Lower leg skin (tissue), 4 donors: ENCODE data around the gene PLD2. TPM values are rescaled to one million over a fixed set of nuclear protein-coding genes. Genes with fewer than 3 reads are reported as not detected.

Experiments used
- DNase-seq, 2 donors: peaks; one replicate each; pipeline ENCODE4 v3.0.0-alpha.2; 2019; ENCODE audit warnings: low spot score in 2 of 2
- H3K4me3 ChIP-seq: fragments of 200-600 bp; sonication (generic); 2 replicates; pipeline ENCODE4 v1.5.1; 2017; ENCODE audit warnings: mild to moderate bottlenecking, low read depth; ENCODE audit not compliant: poor library complexity, severe bottlenecking
- POLR2A ChIP-seq, 2 donors: fragments of 450-650 bp; IDR thresholded peaks; one replicate each; pipeline ENCODE4 v1.6.1; 2016 to 2017; ENCODE audit warnings: antibody characterized with exemption in 2 of 2, mild to moderate bottlenecking in 1 of 2, moderate library complexity in 1 of 2
- WGBS, 2 donors: methylation state at CpG; one replicate each; pipeline ENCODE4 v1.1.5; 2018; 5-methylcytosine and 5-hydroxymethylcytosine counted together
- intact Hi-C: fragments of 100-400 bp; cut with DNase I; formaldehyde crosslinking; loops from one replicate; pipeline ENCODE4 v1.15.0; 2023; ENCODE audit warnings: low total_unique reads
- total RNA-seq, 4 donors: library from RNA; depleted of rRNA; stranded (reverse); fragments of >200 nt; gene quantifications; one replicate each; pipeline ENCODE4 v1.1.0, GENCODE V29; 2016
- TF ChIP-seq, protein P1 (sequence below), 3 donors: fragments of 450-650 bp; IDR thresholded peaks; one replicate each; pipeline ENCODE4 v1.5.1; 2016; ENCODE audit warnings: antibody characterized with exemption in 3 of 3, mild to moderate bottlenecking in 3 of 3, moderate library complexity in 2 of 3

The PLD2 gene
- total RNA-seq, 4 donors from 2014 or later, result 40.1 to 78.8 (median 56.3) TPM

GRCh38 chr17:4851084-4851483 is 44.1 kb downstream of the PLD2 start:
- TF ChIP-seq POLR2A (IDR thresholded peaks at IDR 0.05), result no peak
- TF ChIP-seq, protein P1, sequence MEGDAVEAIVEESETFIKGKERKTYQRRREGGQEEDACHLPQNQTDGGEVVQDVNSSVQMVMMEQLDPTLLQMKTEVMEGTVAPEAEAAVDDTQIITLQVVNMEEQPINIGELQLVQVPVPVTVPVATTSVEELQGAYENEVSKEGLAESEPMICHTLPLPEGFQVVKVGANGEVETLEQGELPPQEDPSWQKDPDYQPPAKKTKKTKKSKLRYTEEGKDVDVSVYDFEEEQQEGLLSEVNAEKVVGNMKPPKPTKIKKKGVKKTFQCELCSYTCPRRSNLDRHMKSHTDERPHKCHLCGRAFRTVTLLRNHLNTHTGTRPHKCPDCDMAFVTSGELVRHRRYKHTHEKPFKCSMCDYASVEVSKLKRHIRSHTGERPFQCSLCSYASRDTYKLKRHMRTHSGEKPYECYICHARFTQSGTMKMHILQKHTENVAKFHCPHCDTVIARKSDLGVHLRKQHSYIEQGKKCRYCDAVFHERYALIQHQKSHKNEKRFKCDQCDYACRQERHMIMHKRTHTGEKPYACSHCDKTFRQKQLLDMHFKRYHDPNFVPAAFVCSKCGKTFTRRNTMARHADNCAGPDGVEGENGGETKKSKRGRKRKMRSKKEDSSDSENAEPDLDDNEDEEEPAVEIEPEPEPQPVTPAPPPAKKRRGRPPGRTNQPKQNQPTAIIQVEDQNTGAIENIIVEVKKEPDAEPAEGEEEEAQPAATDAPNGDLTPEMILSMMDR (IDR thresholded peaks at IDR 0.05), result no peak
- DNase-seq, result no peak
- intact Hi-C loops, result no loop called here
- H3K4me3 ChIP-seq, result no peak overlapping the region
- WGBS, 2 donors, result 64 to 67% methylated on average over 3 of the region's 3 CpGs

DNA sequence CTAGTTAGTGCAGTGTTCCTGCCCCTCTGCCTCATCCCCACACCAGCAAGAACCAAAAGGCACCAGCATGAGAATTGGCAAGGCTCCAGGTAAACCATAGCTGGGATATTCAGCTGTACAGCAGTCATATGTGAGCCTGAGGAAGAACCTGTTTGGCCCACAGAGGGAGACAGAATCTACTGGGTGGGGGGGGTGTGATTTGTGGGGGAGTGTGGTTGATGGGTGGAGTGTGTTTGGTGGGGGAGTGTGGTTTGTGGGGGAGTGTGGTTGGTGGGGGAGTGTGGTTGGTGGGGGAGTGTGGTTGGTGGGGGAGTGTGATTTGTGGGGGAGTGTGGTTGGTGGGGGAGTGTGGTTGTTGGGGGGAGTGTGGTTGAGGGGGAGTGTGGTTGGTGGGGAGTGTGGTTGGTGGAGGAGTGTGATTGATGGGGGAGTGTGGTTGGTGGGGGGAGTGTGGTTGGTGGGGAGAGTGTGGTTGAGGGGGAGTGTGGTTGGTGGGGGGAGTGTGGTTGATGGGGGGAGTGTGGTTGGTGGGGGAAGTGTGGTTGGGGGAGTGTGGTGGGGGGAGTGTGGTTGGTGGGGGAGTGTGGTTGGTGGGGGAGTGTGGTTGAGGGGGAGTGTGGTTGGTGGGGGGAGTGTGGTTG is 45.7 kb downstream of the PLD2 start:
- TF ChIP-seq POLR2A (IDR thresholded peaks at IDR 0.05), result no peak
- TF ChIP-seq, protein P1 (IDR thresholded peaks at IDR 0.05), result no peak
- no peak overlapping the region for H3K4me3 ChIP-seq
- intact Hi-C loops, result no loop called here
- DNase-seq, result no peak

GRCh38 chr17:4853208-4853671 is 46.3 kb downstream of the PLD2 start:
- TF ChIP-seq POLR2A (IDR thresholded peaks at IDR 0.05), result no peak
- TF ChIP-seq, protein P1 (IDR thresholded peaks at IDR 0.05), result no peak
- WGBS, 2 donors, result 38 to 64% methylated on average over 2 of the region's 2 CpGs
- DNase-seq, result no peak
- intact Hi-C loops, result no loop called here
- H3K4me3 ChIP-seq, result no peak overlapping the region

DNA sequence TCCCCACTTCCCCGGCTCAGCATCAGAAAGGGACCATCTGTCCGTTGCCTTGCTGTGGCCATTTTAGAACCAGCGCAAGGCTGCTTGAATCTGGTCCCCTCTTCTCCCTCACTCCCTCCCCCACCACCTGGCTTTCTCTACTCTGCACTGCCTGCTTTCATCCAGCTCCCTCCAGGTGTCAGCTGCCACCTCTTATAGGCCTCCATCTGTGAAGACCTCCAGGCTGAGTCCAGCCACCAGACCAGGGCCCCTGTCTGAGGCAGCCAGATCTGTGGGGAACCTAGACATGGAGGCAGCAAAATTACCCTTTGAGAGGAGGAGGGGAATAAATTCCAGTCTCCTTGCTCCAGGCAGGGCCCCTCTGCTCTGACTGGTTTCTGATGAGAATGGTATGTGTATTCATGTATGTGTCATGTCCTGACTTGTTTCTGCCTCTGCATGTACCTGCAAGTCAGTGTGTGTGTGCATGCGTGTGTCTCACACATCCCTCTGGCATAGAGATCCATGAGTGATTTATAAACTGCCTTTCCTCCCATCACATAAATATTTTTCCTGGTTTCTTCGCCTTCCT is 47.2 kb downstream of the PLD2 start:
- 48 to 61% methylated on average over 5 of the region's 5 CpGs for WGBS, 2 donors
- DNase-seq, result peak in 1 of 2 donors; percentile 66

GRCh38 chr17:4856271-4856936 is 49.5 kb downstream of the PLD2 start:
- no peak for TF ChIP-seq POLR2A (IDR thresholded peaks at IDR 0.05)
- TF ChIP-seq, protein P1 (IDR thresholded peaks at IDR 0.05), result no peak
- no peak overlapping the region for H3K4me3 ChIP-seq
- intact Hi-C loops, result no loop called here
- no peak for DNase-seq
- WGBS, 2 donors, result 53 to 69% methylated on average over 17 of the region's 17 CpGs

More for the DNA sequence above, 47.2 kb downstream of the PLD2 start:
- intact Hi-C loops, result no loop called here
- TF ChIP-seq POLR2A (IDR thresholded peaks at IDR 0.05), result no peak
- TF ChIP-seq, protein P1 (IDR thresholded peaks at IDR 0.05), result no peak
- H3K4me3 ChIP-seq, result no peak overlapping the region
